Caco-2 (cell line): ENCODE measurements around the gene L3MBTL4. TPM values are rescaled to one million over a fixed set of nuclear protein-coding genes. Genes with fewer than 3 reads are reported as not detected.

Experiments used
- BruUV-seq: library from RNA; stranded (reverse); fragments of 400-500 nt; replicated peaks from 2 replicates; lab custom pipeline; 2021; lab: Mats Ljungman, UMichigan
- CTCF ChIA-PET: fragments of 300-600 bp; sonication (Branson Sonifier 250); formaldehyde crosslinking; loops from one replicate; lab custom pipeline; 2022; ENCODE audit warnings: antibody characterized with exemption; lab: Charles Lee
- POLR2A ChIA-PET: fragments of 300-600 bp; sonication (Branson Sonifier 250); formaldehyde crosslinking; loops from one replicate; lab custom pipeline; 2022; ENCODE audit warnings: antibody characterized with exemption; lab: Charles Lee
- DNase-seq, 2 experiments: peaks; one replicate each; pipeline versions ENCODE4 v3.0.0 to v3.0.0-alpha.2; 2020 to 2022
- H3K27me3 ChIP-seq: replicated peaks from 2 replicates; pipeline ENCODE4 v1.6.0; 2011; ENCODE audit warnings: low read length; ENCODE audit not compliant: control insufficient read depth, insufficient read depth
- H3K36me3 ChIP-seq: 2 replicates; pipeline ENCODE4 v1.5.1; 2011; ENCODE audit warnings: low read length; ENCODE audit not compliant: control insufficient read depth, insufficient read depth
- H3K4me1 ChIP-seq: fragments of 250-450 bp; sonication (Bioruptor Pico); 2 replicates; pipeline ENCODE4 v1.5.1; 2020; ENCODE audit warnings: mild to moderate bottlenecking
- H3K4me3 ChIP-seq: 2 replicates; pipeline ENCODE4 v1.5.1; 2011; ENCODE audit warnings: low read depth, mild to moderate bottlenecking, control low read depth, low read length
- H3K9me3 ChIP-seq: fragments of 250-450 bp; sonication (Bioruptor Pico); 2 replicates; pipeline ENCODE4 v1.5.1; 2020; ENCODE audit warnings: mild to moderate bottlenecking, moderate library complexity
- H3K27ac Mint-ChIP-seq: one replicate; pipeline ENCODE4 v1.8.0; 2022; ENCODE audit warnings: mixed read lengths; ENCODE audit not compliant: unreplicated experiment
- H3K27me3 Mint-ChIP-seq: one replicate; pipeline ENCODE4 v1.8.0; 2022; ENCODE audit warnings: mixed read lengths; ENCODE audit not compliant: insufficient read depth, unreplicated experiment
- H3K36me3 Mint-ChIP-seq: one replicate; pipeline ENCODE4 v1.8.0; 2022; ENCODE audit warnings: mild to moderate bottlenecking, mixed read lengths; ENCODE audit not compliant: insufficient read depth, unreplicated experiment
- H3K4me1 Mint-ChIP-seq: one replicate; pipeline ENCODE4 v1.8.0; 2022; ENCODE audit warnings: low read depth, mixed read lengths; ENCODE audit not compliant: unreplicated experiment
- H3K4me3 Mint-ChIP-seq: one replicate; pipeline ENCODE4 v1.8.0; 2022; ENCODE audit warnings: mild to moderate bottlenecking, moderate library complexity, mixed read lengths; ENCODE audit not compliant: unreplicated experiment
- H3K9me3 Mint-ChIP-seq: one replicate; pipeline ENCODE4 v1.8.0; 2022; ENCODE audit warnings: mixed read lengths; ENCODE audit not compliant: unreplicated experiment
- intact Hi-C: fragments of 100-400 bp; cut with micrococcal nuclease; formaldehyde crosslinking; loops from one replicate; pipeline ENCODE4 v1.10.0; 2022; ENCODE audit not compliant: unreplicated experiment
- total RNA-seq: library from RNA; stranded (reverse); gene quantifications from 2 replicates; pipeline ENCODE4 v1.2.3, GENCODE V29; 2022
- TF ChIP-seq, protein P1 (sequence below), 2 experiments: fragments of 200-600 bp in 1 of 2; IDR thresholded peaks; 1 replicate in 1 of 2; 2 replicates in 1 of 2; pipeline versions ENCODE4 v1.5.1 to v1.8.0; 2011 to 2022; ENCODE audit warnings: antibody characterized with exemption in 1 of 2, control low read depth in 1 of 2, inconsistent platforms in 1 of 2, low read depth in 1 of 2, low read length in 1 of 2, mild to moderate bottlenecking in 1 of 2, moderate library complexity in 1 of 2; ENCODE audit not compliant: insufficient read depth in 1 of 2, severe bottlenecking in 1 of 2, unreplicated experiment in 1 of 2

Gene L3MBTL4
- total RNA-seq, 1 experiment from 2014 or later: 0.23 TPM

- DNase-seq: no peak
- H3K4me1 Mint-ChIP-seq: no peaks in the 10 kb centered on the region
- H3K9me3 ChIP-seq: 0 out of 2 replicates have a peak, but pooled peaks cover 7% of the 10 kb centered on the region
- no peak overlapping the region for H3K27ac Mint-ChIP-seq
- no peaks in the 10 kb centered on the region for H3K36me3 Mint-ChIP-seq
- no peaks in the 10 kb centered on the region for H3K36me3 ChIP-seq
- H3K27me3 Mint-ChIP-seq: peaks cover 17% of the 10 kb centered on the region
- no peak overlapping the region for H3K4me3 Mint-ChIP-seq
- TF ChIP-seq, protein P1, sequence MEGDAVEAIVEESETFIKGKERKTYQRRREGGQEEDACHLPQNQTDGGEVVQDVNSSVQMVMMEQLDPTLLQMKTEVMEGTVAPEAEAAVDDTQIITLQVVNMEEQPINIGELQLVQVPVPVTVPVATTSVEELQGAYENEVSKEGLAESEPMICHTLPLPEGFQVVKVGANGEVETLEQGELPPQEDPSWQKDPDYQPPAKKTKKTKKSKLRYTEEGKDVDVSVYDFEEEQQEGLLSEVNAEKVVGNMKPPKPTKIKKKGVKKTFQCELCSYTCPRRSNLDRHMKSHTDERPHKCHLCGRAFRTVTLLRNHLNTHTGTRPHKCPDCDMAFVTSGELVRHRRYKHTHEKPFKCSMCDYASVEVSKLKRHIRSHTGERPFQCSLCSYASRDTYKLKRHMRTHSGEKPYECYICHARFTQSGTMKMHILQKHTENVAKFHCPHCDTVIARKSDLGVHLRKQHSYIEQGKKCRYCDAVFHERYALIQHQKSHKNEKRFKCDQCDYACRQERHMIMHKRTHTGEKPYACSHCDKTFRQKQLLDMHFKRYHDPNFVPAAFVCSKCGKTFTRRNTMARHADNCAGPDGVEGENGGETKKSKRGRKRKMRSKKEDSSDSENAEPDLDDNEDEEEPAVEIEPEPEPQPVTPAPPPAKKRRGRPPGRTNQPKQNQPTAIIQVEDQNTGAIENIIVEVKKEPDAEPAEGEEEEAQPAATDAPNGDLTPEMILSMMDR (IDR thresholded peaks at IDR 0.05; ENCODE audit: insufficient read depth in 1 of 2, low read depth in 1 of 2, low read length in 1 of 2, severe bottlenecking in 1 of 2, unreplicated experiment in 1 of 2): no peak
- intact Hi-C loops: no loop called here
- H3K9me3 Mint-ChIP-seq: no peaks in the 10 kb centered on the region
- no peaks in the 10 kb centered on the region for H3K4me1 ChIP-seq
- no peak overlapping the region for H3K4me3 ChIP-seq
- BruUV-seq: no TSS peak
- CTCF ChIA-PET: no interaction called here
- H3K27me3 ChIP-seq: no peaks in the 10 kb centered on the region
- POLR2A ChIA-PET: no interaction called here
Measured at GRCh38 chr18:6249170-6249569, 165.5 kb downstream of the L3MBTL4 start.

DNA sequence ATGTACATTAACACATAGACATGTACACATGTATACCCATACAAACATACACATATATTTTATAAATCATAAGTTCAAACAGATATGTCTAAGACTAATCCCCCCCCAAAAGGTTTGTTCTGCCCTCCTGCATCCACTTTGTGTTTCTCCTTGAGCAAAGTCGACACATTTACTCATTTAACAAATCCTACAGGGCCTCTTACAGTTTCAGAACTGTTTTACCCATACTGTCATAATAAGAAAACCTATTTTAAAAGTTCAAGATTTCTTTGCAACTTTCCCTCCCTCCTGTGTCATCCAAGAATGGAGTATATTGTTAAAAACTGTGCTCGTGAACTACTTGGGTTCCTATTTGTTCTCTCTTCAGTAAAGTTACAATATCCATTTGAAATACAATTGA, 166.7 kb downstream of the L3MBTL4 start:
- Mint-ChIP-seq H3K9me3 (no peaks in the 10 kb centered on the region), H3K27me3 (peaks cover 11% of the 10 kb centered on the region), H3K4me1 (no peaks in the 10 kb centered on the region), H3K27ac (no peak overlapping the region), H3K36me3 (no peaks in the 10 kb centered on the region), H3K4me3 (no peak overlapping the region)
- Histone ChIP-seq H3K4me3 (no peak overlapping the region), H3K36me3 (no peaks in the 10 kb centered on the region), H3K9me3 (0 out of 2 replicates have a peak, but pooled peaks cover 7% of the 10 kb centered on the region), H3K27me3 (no peaks in the 10 kb centered on the region), H3K4me1 (no peaks in the 10 kb centered on the region)
- TF ChIP-seq, protein P1 (IDR thresholded peaks at IDR 0.05; ENCODE audit: insufficient read depth in 1 of 2, low read depth in 1 of 2, low read length in 1 of 2, severe bottlenecking in 1 of 2, unreplicated experiment in 1 of 2): no peak
- CTCF ChIA-PET: no interaction called here
- intact Hi-C loops: no loop called here
- no TSS peak for BruUV-seq
- POLR2A ChIA-PET: no interaction called here
- no peak for DNase-seq

DNA sequence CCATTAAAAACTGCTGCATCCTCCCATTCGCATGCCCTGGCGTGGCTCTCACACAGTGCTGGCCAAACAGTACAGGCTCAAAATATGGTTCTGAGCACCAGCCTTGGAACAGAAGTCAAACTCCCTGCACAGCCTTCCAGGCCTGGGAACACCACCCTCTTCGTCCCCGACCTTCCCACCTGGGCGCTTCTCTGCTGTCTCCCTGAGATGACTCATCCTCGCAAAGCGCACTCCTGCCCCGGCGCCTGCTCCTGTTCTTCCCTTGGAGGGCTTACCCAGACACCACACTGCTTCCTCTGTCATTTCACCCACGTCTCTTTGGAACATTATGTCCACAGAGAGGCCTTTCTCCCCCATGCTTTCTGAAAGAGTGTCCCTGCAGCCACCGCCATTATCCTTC, 172.7 kb downstream of the L3MBTL4 start:
- H3K36me3 Mint-ChIP-seq: no peaks in the 10 kb centered on the region
- H3K9me3 ChIP-seq: no peaks in the 10 kb centered on the region
- H3K4me3 ChIP-seq: no peak overlapping the region
- H3K27me3 Mint-ChIP-seq: peaks cover 15% of the 10 kb centered on the region
- ChIA-PET CTCF (no interaction called here), POLR2A (no interaction called here)
- no peak overlapping the region for H3K27ac Mint-ChIP-seq
- BruUV-seq: no TSS peak
- no peaks in the 10 kb centered on the region for H3K27me3 ChIP-seq
- intact Hi-C loops: no loop called here
- no peaks in the 10 kb centered on the region for H3K4me1 Mint-ChIP-seq
- TF ChIP-seq, protein P1 (IDR thresholded peaks at IDR 0.05; ENCODE audit: insufficient read depth in 1 of 2, low read depth in 1 of 2, low read length in 1 of 2, severe bottlenecking in 1 of 2, unreplicated experiment in 1 of 2): no peak
- H3K4me3 Mint-ChIP-seq: no peak overlapping the region
- DNase-seq: no peak
- H3K9me3 Mint-ChIP-seq: no peaks in the 10 kb centered on the region
- H3K36me3 ChIP-seq: no peaks in the 10 kb centered on the region
- H3K4me1 ChIP-seq: no peaks in the 10 kb centered on the region
